Germinal center (tissue), 1 donor: ENCODE measurements around the gene SCART1.
"Not testable (repeated sequence)": the region's sequence is repeated elsewhere in the genome, so short reads cannot be mapped to it uniquely, and the experiment has no call there.

ENCODE experiments used
- DNase-seq: peaks from one replicate; pipeline ENCODE4 v3.0.0; 2012; ENCODE audit warnings: mixed read lengths, low spot score

SCART1 gene

GRCh38 chr10:133432789-133433188 is 21.0 kb upstream of the SCART1 start:
- DNase-seq: not testable (repeated sequence)

GRCh38 chr10:133438711-133439273 is 15.0 kb upstream of the SCART1 start:
- peak; percentile 58 for DNase-seq

- no peak for DNase-seq
Measured at GRCh38 chr10:133439517-133440461, 14.0 kb upstream of the SCART1 start.

GRCh38 chr10:133440633-133441285 is 13.0 kb upstream of the SCART1 start:
- DNase-seq: no peak

- not testable (repeated sequence) for DNase-seq
Measured at GRCh38 chr10:133441356-133441755, 12.4 kb upstream of the SCART1 start.

- DNase-seq: no peak
Measured at GRCh38 chr10:133441780-133442179, 12.0 kb upstream of the SCART1 start.

GRCh38 chr10:133442191-133442966 is 11.4 kb upstream of the SCART1 start:
- DNase-seq: no peak

- DNase-seq: no peak
Measured at GRCh38 chr10:133442967-133443924, 10.5 kb upstream of the SCART1 start.

GRCh38 chr10:133444342-133445267 is 9.1 kb upstream of the SCART1 start:
- DNase-seq: no peak

GRCh38 chr10:133445268-133445732 is 8.4 kb upstream of the SCART1 start:
- no peak for DNase-seq

GRCh38 chr10:133445751-133446708 is 7.7 kb upstream of the SCART1 start:
- no peak for DNase-seq

- no peak for DNase-seq
Measured at GRCh38 chr10:133446979-133447378, 6.8 kb upstream of the SCART1 start.

GRCh38 chr10:133448120-133448519 is 5.6 kb upstream of the SCART1 start:
- DNase-seq: no peak

- no peak for DNase-seq
Measured at GRCh38 chr10:133451346-133451745, 2.4 kb upstream of the SCART1 start.

GRCh38 chr10:133452453-133452852 is 1.3 kb upstream of the SCART1 start:
- DNase-seq: no peak

GRCh38 chr10:133454204-133454893 is 604 bp downstream of the SCART1 start:
- no peak for DNase-seq

GRCh38 chr10:133455196-133455595 is 1.5 kb downstream of the SCART1 start:
- DNase-seq: no peak

GRCh38 chr10:133455611-133456031 is 1.9 kb downstream of the SCART1 start:
- no peak for DNase-seq
